Measurements from ENCODE around the gene PDZD8. TPM values are rescaled to one million over a fixed set of nuclear protein-coding genes. Genes with fewer than 3 reads are reported as not detected.

PDZD8 gene
- total RNA-seq, 1 donor from 2014 or later: 23.9 TPM

- intact Hi-C loops (cut with micrococcal nuclease): no loop called here
- H3K9me3 ChIP-seq (replicated peaks): peaks cover 22% of the 10 kb centered on the region
- H3K36me3 ChIP-seq: peaks cover 27% of the 10 kb centered on the region
- no peak overlapping the region for H3K4me3 ChIP-seq
- no peaks in the 10 kb centered on the region for H3K27me3 ChIP-seq (ENCODE audit: low read depth)
- H3K4me1 ChIP-seq: no peaks in the 10 kb centered on the region
- TF ChIP-seq CTCF (IDR thresholded peaks at IDR 0.05; ENCODE audit: borderline replicate concordance): no peak
- no peak for DNase-seq
- H3K27ac ChIP-seq (replicated peaks): no peak overlapping the region
These were observed 41.2 kb downstream of the PDZD8 start for GRCh38 chr10:117334066-117334465.

DNA sequence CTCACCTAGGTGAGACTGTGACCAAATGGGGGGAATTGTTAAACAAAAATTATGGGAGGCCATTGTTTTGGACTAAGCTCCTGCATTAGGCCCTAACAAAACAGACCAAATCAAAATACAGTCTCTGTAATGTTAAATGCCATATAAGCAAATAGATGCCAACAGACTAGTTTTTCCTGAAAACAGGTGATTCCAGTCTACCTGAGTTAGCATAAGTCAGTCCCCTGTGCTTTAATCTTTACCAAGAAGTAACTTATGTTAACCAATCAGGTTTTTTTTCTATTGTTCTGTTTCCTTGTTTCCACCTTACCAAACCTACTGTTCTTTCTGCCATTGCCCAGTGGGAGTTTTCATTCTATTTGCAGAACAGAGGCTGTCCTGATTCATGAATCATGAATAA is 48.0 kb downstream of the PDZD8 start:
- Histone ChIP-seq H3K36me3 (no peaks in the 10 kb centered on the region), H3K4me3 (no peak overlapping the region), H3K9me3 (replicated peaks) (no peaks in the 10 kb centered on the region), H3K4me1 (no peaks in the 10 kb centered on the region), H3K27ac (replicated peaks) (no peak overlapping the region), H3K27me3 (ENCODE audit: low read depth) (no peaks in the 10 kb centered on the region)
- TF ChIP-seq CTCF (IDR thresholded peaks at IDR 0.05; ENCODE audit: borderline replicate concordance): no peak
- intact Hi-C loops (cut with micrococcal nuclease): no loop called here
- DNase-seq: no peak

GRCh38 chr10:117324367-117324766 is 50.9 kb downstream of the PDZD8 start:
- intact Hi-C loops (cut with micrococcal nuclease): no loop called here
- TF ChIP-seq CTCF (IDR thresholded peaks at IDR 0.05; ENCODE audit: borderline replicate concordance): no peak
- no peak overlapping the region for H3K27ac ChIP-seq (replicated peaks)
- no peak overlapping the region for H3K4me3 ChIP-seq
- no peaks in the 10 kb centered on the region for H3K27me3 ChIP-seq (ENCODE audit: low read depth)
- no peaks in the 10 kb centered on the region for H3K36me3 ChIP-seq
- DNase-seq: no peak
- H3K4me1 ChIP-seq: no peaks in the 10 kb centered on the region
- H3K9me3 ChIP-seq (replicated peaks): no peaks in the 10 kb centered on the region

DNA sequence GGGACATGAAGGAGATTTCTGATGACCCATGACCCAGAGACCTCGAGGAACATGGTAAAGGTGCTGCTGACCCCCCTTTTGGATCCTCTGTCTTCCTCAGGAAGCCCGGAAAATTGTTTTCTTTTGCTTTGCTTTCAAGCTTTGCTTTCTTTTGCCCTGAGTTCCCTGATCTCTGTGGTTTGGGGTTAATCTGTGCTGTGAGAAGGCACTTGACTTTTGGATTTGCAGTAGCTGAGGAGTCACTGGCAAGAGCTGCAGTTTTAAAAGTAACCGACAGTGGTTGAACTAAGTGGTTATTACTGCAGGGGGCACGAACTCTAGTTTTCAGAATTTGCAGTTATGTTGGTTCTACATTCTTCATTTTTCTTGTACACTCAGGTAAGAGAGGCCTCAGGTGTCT is 53.0 kb downstream of the PDZD8 start:
- Histone ChIP-seq H3K27me3 (ENCODE audit: low read depth) (no peaks in the 10 kb centered on the region), H3K9me3 (replicated peaks) (no peaks in the 10 kb centered on the region), H3K4me1 (no peaks in the 10 kb centered on the region), H3K27ac (replicated peaks) (no peak overlapping the region), H3K36me3 (no peaks in the 10 kb centered on the region), H3K4me3 (no peak overlapping the region)
- intact Hi-C loops (cut with micrococcal nuclease): no loop called here
- no peak for TF ChIP-seq CTCF (IDR thresholded peaks at IDR 0.05; ENCODE audit: borderline replicate concordance)
- no peak for DNase-seq

GRCh38 chr10:117320050-117320665 is 55.1 kb downstream of the PDZD8 start:
- DNase-seq: no peak
- Histone ChIP-seq H3K4me1 (no peaks in the 10 kb centered on the region), H3K36me3 (no peaks in the 10 kb centered on the region), H3K4me3 (no peak overlapping the region), H3K27ac (replicated peaks) (no peak overlapping the region), H3K27me3 (ENCODE audit: low read depth) (no peaks in the 10 kb centered on the region), H3K9me3 (replicated peaks) (no peaks in the 10 kb centered on the region)
- peak; percentile 60 for TF ChIP-seq CTCF (IDR thresholded peaks at IDR 0.05; ENCODE audit: borderline replicate concordance)
- intact Hi-C loops (cut with micrococcal nuclease): no loop called here

Measured in left ventricle myocardium inferior (tissue), 1 donor.